GM19328 (cell line): ENCODE results near the gene TMEM135.

Experiments
- ATAC-seq: cut with Tn5 transposase; IDR thresholded peaks from one replicate; pipeline ENCODE4 v1.9.1; 2021; ENCODE audit warnings: mild to moderate bottlenecking, moderate library complexity; ENCODE audit not compliant: unreplicated experiment

TMEM135 gene

GRCh38 chr11:87299041-87299481 is 261.3 kb downstream of the TMEM135 start:
- ATAC-seq: no peak

DNA sequence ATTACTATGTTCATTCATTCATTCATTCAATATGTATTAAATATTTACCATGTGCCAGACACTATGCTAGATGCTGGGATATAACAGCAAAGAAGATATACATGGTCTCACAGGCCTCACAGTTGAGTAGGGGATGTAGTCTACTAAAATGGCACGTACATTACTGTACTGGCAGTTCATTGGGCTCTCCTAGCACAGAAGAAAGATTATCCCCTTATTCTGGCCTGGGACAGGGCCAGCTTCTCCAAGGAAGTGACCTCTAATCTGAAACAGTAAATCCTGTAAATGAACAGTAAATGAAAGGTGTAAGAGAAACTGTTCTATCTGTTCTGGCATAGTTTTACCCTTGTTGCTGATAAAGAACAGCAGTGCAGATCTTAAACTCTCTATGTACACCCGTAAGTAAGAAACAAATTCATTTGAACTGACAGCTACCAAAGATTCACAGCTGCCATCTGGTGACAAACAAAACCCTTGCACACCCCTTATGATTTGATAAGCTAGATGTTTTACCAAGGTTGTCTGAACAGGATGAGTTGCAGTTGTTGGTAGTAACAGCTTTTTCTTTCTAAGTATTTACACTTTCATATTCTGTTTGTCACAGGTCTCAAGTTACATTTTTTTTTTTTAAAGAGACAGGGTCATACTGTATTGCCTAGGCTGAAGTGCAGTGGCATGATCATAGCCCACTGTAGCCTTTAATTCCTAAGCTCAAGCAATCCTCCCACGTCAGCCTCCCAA is 263.1 kb downstream of the TMEM135 start:
- no peak for ATAC-seq

DNA sequence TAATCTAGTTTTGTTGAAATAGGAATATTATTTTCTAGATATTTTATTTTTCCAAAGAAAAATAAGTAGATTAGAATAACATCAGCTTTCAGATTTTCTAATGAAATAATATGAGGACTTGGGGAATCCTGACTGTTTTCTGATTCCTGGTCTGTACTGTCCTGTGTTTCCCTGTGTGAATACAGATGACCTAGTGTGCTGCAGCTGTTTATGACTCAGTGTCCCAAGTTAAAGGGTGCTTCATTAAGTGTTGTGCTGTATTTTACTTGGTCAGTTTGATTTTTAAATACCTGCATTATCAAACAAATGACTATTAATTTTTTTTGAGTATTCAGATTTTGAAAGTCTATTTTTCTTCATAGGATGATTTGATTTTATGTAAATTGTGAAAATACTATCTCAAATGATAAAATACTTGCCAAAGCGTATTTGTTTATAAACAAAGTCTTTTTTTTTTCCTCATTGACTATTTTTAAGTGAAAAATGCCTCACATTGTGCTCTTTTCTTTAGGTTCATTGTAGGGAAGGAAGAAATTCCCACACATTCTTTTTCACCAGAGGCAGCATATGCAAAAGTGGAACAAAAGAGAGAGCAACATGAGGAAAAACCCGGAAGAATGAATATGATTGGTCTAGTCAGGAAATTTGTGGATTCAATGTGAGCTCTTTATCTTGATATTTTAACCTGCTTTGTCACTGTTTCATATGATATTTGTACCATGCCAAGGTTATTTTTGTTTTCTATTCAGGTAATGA is 264.2 kb downstream of the TMEM135 start:
- ATAC-seq: no peak

- ATAC-seq: no peak
Observed at GRCh38 chr11:87304412-87304811, 266.7 kb downstream of the TMEM135 start.

DNA sequence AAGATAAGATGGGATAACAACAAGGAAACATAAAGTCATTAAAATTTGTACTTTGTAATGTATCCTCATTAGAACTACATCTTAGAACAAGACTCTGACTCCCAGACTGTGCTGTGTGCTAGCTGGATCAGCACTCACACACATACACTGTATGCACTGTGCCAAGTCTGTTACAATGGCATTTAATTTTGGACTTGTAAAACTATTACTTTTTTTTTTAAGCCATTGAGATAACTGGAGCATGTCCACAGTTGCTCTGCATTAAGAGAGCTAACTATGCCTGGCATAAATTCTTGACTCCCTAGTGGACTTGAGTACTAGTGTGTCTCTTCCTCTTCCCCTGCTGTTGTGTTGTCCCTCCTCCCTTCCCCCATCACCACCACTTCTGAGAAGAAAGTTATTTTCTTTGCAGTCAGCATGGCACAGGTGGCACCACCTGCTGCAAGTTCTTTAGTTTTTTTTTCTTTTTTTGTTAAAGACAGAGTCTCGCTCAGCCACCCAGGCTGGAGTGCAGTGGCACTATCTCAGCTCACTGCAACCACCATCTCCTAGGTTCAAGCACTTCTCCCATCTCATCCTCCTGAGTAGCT is 268.6 kb downstream of the TMEM135 start:
- ATAC-seq: no peak

DNA sequence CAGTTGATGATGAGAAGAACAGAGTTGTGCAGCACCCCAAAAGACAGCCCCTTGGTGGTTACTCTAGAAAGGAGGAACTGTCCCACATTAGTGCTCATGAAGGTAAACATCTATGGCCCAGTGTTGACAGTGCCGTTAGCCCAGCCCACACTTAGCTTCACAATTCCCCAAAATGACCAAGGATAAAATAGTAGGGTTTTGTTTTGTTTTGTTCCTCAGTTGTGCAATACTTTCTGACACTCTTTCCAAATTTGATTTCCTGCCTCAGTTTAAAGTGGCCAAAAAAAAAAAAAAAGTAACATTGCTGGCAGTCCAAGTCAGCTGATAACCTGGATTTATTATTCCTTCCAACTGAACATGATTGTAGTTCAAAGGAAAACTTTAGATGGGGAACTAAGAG is 269.4 kb downstream of the TMEM135 start:
- no peak for ATAC-seq

- no peak for ATAC-seq
Observed at GRCh38 chr11:87315229-87315628, 277.5 kb downstream of the TMEM135 start.

DNA sequence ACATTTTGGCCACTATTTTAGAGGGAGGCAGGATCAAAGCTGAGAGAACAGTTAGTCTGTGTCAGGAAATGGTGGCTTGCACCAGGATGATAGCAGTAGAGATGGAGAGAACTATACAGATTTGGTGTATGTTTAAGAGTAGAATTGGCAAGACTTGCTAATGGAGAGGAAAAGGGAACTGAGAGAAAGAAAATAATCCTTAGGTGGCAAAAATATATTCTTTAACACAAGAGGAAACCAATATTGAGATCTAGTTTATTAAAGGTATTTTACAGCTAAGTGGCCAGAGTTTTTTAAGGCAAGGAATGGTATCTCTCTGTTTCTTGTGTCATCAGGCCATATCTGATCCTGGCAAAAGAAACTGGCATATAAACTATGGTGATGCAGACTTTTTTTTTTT is 278.8 kb downstream of the TMEM135 start:
- no peak for ATAC-seq

DNA sequence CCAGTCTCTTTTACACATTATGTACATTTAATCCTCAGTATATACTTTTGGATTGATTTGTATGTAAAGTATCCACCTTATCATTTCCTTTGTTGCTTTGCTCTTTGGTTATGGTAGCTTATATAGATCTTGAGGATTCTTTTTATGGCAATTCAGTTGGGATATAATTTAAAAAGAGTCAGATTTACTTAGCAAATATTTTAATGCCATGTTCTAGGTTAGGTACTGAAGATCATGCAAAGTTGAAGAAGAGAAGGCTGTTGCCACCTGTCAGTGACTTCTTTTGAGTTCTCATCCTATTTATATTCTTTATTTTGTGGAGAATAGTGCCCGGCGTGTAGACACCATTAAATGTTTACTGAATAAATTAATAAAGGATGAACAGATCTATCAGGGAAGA is 279.7 kb downstream of the TMEM135 start:
- no peak for ATAC-seq

DNA sequence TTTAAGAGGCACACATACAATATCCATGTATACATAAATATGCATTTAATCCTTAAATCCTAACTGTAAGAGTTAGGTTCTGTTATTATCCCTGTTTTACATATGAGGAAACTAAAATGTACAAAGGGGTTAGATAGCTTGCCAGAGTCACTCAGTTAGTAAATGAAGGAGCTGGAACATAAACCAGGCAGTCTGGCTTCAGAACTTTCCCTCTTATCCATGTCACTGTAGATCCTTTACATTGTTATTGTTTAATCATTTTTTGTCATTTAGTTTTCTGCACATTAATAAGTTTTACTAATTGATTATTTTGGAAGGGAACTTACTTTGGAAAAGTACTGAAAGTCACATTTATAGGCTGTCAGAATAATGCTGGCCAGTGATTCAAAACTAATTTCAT is 282.4 kb downstream of the TMEM135 start:
- no peak for ATAC-seq

DNA sequence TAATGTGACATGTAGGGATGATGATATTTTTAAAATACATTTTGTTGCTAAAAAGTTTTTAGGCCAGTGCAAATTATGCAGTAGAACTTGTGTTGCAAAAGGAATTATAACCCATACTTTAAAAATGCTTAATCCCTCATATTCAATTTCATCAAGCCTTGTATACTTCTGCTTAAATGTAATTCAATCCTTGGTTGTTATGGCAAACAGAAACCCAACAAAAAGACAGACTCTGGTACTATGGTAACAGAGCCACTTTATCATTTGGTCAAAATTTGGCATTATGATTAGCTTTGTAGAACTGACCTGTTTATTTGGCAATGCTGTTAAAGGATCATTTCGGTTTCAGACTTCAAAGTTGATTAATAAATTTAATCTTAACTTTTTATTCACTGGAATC is 284.8 kb downstream of the TMEM135 start:
- ATAC-seq: no peak

GRCh38 chr11:87323899-87324298 is 286.2 kb downstream of the TMEM135 start:
- no peak for ATAC-seq

GRCh38 chr11:87324817-87325489 is 287.2 kb downstream of the TMEM135 start:
- ATAC-seq: no peak

GRCh38 chr11:87325490-87325872 is 287.7 kb downstream of the TMEM135 start:
- no peak for ATAC-seq

DNA sequence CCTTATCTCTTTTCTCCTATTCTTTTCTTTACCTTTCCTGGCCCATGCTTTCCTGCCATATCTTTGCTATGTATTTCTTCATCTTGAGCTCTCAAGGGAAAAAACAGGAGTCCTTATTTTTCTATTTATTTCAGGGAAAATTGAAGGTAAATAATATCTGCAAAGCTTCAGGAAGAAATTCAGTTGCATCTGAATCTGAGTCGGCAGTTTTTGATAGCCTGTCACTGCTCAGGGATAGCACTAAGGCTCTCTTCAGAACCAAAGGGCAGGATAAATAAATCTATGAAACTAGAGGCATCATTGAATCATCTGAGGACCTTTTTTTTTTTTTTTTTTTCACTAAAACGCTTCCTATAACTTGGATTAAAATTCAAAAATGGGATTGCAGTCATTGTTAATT is 288.9 kb downstream of the TMEM135 start:
- ATAC-seq: no peak

- no peak for ATAC-seq
Observed at GRCh38 chr11:87329172-87329571, 291.4 kb downstream of the TMEM135 start.

DNA sequence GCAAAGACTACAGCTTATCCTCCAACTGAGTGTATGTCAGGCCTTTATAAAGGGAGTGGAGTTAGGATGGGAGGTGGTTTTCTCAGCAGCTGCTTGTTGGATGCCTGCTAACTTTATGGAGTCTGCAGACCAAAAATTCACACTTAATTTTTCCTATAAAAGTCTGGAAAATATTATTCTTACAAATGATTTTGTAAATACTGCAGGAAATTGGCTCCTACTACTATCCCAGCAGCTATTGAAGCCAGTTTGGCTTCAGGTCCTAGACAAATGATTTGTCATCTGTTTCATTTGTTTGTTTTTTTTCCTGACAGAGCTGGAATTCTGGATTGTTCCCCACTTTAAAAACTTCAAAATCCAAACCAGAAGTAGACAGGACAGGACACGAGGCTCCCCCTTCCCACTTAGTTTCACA is 292.5 kb downstream of the TMEM135 start:
- ATAC-seq: no peak

GRCh38 chr11:87331273-87331672 is 293.5 kb downstream of the TMEM135 start:
- ATAC-seq: no peak

GRCh38 chr11:87338046-87338639 is 300.4 kb downstream of the TMEM135 start:
- ATAC-seq: no peak

GRCh38 chr11:87339416-87339815 is 301.7 kb downstream of the TMEM135 start:
- ATAC-seq: no peak

DNA sequence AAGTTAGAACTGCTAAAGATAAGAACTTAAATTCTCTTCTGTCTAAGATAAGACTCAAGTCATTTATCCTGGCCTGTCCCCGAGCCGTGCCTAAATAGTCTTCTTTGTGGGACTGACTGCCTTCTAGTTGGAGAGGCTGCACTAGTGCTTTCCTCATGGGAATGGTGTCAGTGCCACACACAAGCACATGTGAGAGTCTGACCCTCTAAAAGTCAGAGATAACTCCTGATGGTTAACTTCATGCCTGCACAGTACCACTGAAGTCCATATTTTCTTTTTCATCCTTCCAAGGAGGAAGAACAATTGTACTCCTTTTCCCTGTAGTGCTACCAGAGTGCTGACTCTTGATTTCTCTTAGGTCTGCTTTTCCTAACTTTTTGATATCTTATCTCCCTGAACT is 309.7 kb downstream of the TMEM135 start:
- no peak for ATAC-seq
